ENCODE results near the gene FCHO2.
"Not testable (repeated sequence)": the region's sequence is repeated elsewhere in the genome, so short reads cannot be mapped to it uniquely, and the experiment has no call there.

The FCHO2 gene

DNA sequence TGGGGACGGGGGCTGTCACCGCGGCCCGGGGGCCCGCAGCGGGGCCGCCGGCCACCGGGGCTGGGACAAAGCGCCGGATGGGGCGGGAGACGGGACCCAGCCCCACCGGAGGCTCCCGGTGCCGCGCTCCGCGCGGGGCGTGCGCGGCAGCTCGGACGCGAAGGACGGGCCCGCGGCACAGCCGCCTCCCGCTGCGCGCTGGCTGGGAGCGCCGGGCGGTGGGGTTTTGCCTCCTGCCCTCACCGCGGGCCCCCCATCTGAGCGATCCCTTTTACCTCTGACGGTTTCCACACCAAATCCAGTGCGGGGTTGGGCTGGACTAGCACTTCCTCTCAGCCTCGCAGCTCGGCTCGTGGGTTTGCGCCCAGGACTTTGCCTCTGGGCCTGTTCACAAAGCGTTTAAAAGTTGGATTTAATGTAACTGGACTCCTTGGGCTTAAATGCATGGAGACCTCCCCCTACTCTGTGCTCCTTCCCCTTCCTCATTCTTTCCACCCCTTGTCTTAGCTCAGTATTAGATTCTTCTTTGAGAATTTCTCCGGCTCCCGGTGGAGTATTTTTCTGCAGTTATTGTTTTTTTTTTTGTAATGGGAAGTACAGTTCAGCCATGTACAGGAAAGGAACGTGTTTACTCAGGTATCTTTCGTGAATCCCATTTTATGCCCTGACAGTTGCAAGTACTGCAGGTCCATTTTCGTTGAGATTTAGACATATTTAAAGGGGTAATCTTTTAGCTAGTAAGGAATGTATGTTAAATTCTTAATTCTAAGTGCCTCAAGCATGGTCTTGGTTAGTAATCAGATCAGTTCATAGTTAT, 691 bp downstream of the FCHO2 start:
- DNase-seq: peak; percentile 56

DNA sequence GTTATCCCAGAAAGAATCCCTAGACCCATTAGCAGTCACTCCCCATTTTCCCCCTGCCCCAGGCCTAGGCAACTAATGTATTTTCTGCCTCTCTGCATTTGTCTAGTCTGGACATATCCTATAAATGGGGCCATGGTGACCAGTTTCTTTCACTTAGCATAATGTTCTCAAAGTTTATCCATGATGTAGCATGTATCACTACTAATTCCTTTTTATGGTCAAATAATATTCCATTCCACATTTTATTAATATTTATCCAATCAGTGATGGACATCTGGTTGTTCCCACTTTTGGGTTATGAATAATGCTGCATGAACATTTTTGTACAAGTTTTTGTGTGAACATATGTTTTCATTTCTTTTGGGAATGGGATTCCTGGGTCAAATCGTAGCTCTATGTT, 1.5 kb downstream of the FCHO2 start:
- no peak for DNase-seq

DNA sequence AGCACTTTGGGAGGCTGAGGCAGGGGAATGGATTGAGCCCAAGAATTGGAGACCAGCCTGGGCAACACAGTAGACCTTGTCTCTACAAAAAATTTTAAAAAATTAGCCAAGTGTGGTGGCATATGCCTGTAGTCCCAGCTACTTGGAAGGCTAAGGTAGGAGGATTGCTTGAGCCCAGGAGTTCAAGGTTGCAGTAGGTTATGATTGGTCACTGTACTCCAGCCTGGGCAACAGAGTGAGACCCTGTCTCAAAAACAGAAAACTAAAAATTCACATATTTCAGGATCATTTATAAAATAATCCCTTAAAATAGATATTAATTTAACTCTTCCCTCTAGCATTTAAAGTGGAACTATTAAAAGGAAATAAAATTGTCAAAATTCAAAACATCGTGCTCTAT, 3.4 kb downstream of the FCHO2 start:
- no peak for DNase-seq

DNA sequence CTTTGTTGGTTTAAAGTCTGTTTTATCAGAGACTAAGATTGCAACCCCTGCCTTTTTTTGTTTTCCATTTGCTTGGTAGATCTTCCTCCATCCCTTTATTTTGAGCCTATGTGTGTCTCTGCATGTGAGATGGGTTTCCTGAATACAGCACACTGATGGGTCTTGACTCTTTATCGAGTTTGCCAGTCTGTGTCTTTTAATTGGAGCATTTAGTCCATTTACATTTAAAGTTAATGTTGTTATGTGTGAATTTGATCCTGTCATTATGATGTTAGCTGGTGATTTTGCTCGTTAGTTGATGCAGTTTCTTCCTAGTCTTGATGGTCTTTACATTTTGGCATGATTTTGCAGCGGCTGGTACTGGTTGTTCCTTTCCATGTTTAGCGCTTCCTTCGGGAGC, 18.6 kb downstream of the FCHO2 start:
- not testable (repeated sequence) for DNase-seq

DNA sequence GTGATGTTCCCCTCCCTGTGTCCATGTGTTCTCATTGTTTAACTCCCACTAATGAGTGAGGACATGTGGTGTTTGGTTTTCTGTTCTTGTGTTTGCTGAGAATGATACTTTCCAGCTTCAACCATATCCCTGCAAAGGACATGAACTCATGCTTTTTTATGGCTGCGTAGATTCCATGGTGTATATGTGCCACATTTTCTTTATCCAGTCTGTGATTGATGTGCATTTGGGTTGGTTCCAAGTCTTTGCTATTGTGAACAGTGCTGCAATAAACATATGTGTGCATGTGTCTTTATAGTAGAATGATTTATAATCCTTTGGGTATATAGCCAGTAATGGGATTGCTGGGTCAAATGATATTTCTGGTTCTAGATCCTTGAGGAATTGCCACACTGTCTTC, 21.0 kb downstream of the FCHO2 start:
- DNase-seq: not testable (repeated sequence)

DNA sequence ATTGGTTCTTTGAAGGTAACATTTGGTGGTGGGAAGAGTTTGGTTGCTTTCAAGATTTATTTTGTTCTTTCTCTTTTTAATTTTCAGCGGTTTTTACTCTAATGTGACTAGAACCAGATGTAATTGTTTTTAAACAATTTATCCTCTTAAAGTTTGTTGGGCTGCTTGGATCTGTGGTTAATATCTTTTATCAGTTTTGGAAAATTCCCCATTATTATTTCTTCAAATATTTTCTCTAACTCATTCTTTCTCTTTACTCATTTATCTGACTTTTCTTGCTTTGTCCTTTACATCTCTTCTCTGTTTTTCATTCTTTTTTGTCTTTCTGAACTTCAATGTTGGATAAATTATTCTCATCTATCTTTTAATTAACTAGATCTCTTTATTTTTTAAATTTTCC, 29.9 kb downstream of the FCHO2 start:
- DNase-seq: no peak

DNA sequence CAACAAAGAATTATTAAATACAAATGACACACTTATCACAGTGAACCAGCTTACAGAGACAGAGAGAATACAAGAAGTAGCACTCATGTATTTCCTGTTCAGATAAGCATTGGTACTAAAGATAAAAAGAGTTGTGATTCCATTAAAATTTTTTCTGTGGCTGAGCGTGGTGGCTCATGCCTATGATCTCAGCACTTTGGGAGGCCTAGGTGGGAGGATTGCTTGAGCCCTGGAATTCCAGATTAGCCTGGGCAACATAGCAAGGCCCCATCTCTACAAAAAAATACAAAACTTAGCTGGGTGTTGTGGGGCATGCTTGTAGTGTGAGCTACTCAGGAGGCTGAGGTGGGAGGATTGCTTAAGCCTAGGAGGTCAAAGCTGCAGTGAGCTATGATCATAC, 32.9 kb downstream of the FCHO2 start:
- no peak for DNase-seq

DNA sequence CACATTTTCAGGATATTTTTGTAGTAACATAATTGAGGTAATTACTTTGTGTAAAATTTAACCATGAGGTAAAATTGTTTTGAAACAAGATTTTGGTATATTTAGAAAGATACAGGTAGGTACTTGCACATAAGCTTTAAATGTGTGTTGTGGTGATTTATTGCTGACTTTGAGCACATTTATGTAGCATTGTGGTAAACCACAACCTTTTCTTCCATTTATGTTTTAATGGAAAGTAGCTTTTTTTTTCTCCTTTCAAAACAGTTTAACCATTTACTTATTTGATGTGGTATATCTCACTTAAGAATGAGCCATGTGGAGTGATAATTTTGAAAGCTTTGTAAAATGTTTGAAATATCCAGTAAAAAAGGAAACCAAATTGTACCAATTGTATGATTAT, 35.6 kb downstream of the FCHO2 start:
- DNase-seq: no peak

DNA sequence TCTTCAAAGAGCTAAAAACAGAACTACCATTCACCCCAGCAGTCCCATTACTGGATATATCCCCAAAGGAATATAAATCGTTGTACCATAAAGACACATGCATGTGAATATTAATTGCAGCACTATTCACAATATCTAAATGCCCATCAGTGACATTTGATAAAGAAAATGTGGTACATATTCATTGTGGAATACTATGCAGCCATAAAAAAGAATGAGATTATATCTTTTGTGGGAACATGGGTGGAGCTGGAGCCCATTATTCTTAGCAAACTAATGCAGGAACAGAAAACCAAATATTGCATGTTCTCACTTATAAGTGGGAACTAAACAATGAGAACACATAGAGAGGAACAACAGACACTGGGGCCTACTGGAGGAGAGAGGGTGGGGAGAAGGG, 38.7 kb downstream of the FCHO2 start:
- no peak for DNase-seq

DNA sequence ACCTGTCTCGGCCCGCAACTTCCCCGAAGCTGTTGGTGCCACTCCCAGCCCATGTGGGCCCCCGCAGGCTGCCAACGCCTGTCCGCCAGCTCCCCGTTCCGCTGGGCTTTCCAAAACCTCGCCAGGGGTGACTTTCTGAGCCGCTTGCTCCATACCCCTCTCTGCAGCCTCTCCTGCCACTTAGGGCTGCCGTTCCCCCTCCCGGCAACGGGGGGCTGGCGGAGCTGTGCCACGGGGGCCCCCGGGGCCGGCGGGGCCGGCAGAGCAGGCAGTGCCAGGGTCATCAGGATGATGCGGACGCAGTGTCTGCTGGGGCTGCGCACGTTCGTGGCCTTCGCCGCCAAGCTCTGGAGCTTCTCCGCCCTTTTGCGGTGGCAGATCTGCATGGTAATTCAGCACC, 40.8 kb downstream of the FCHO2 start:
- DNase-seq: no peak

DNA sequence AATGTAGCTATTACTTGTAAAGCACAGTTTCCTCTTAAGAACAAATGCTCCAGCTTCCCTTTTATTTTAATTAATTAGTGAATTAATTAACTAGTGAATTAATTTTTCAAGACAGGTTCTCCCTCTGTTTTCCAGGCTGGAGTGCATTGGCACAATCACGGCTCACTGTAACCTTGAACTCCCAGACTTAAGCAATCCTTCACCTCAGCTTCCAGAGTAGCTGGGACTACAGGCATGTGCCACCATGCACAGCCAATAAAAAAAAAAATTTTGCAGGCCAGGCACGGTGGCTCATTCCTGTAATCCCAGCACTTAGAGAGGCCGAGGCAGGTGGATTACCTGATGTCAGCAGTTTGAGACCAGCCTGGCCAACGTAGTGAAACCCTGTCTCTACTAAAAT, 44.1 kb downstream of the FCHO2 start:
- no peak for DNase-seq

DNA sequence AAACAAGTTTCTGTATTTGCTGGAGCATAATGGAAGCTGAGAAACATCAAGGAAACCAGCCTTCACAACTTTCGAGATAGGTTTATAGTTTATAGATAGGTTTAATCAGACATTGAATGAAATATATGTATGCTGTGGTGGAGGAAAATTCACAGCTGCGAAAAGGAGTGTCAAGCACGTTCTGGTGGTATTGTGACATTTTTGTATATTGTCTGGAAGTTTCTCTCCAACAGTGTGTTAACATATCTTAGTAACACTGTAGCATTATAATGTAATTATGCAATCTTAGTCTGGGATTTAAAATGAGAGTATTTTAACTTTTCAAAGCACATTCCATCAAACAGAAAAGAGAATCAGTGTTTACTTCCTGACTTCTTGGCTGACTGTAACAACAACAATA, 50.0 kb downstream of the FCHO2 start:
- DNase-seq: no peak

DNA sequence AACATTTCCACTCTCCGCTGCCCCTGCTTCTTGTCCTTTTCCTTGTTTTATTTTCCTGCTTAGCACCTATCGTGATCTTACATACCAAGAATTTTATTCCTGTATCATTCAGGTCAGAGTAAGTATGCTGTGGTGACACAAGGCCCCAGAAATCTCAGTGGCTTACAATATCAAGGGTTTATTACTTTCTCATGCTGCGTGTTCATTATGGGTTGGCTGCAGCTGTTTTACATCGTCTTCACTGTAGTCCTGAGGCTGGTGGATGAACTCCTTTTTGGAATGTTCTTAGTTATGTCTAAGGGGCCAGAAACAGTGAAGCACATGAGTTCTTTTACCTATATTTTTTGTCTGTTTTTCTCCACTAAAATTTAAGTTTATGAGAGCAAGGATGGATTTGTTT, 51.2 kb downstream of the FCHO2 start:
- no peak for DNase-seq

DNA sequence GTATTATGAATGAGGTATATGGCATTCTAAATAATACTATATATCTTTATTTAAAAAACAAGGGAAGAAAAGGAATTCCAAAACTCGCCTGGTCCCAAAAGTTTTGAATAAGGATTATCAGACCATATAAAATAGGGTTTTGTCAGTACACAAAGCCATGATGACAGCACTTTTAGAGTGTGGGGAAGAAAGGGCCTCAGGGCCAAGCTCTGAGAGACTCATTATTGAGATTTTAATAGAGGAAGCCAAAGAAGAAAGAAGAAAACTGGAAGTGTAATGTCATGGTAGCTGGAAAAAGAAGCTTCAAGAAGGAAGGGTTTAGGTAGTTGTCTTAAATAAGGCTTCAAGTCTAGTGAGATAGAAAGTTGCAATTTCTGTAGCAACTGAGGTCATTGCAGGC, 53.0 kb downstream of the FCHO2 start:
- no peak for DNase-seq

DNA sequence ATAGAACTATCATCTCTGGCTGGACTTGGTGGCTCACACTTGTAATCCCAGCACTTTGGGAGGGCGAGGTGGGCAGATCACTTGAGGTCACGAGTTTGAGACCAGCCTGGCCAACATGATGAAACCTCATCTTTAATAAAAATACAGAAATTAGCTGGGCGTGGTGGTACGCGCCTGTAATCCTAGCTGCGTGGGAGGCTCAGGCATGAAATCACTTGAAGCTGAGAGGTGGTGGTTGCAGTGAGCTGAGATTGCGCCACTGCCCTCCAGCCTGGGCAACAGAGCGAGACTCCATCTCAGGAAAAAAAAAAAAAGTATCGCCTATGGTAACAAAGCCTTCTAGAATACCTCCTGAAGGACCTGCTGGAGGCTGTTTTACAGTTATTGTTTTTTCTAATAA, 55.8 kb downstream of the FCHO2 start:
- DNase-seq: not testable (repeated sequence)

DNA sequence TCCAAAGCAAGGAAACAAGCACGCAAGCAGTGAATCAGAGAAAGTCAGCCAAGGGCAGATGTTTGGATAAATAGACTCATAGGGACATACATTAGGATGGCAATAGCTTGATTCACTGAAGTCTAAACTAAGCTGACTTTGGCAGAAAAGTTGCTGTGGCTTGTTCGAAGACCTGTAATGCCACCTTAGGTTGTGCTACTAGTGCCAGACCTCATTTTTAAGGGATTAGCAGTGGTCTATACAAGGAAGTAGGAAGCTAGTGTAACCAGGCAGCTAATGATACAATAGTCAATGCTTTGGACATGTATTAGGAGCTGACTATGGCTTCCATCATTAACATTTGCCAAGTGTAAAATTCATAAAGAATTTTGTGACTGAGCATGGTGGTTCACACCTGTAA, 63.1 kb downstream of the FCHO2 start:
- DNase-seq: no peak

DNA sequence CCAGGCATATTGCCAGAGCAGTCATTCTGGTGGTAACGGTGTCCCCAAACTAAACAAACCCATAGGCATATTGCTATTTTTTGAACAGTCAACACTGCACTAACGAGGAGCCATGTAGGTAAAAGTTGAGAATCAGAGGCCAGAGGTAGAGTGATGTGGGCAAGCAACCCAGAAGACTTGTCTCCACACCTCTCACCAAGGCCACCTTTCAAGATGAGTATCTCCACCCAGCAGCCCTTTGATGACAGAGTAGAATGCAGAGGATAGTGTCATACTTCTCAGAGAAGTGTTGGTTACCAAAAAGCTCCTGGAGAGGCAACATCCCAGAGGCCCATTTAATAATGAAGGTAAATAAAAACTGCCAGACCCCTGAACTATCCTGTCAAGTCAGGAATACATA, 63.9 kb downstream of the FCHO2 start:
- no peak for DNase-seq

DNA sequence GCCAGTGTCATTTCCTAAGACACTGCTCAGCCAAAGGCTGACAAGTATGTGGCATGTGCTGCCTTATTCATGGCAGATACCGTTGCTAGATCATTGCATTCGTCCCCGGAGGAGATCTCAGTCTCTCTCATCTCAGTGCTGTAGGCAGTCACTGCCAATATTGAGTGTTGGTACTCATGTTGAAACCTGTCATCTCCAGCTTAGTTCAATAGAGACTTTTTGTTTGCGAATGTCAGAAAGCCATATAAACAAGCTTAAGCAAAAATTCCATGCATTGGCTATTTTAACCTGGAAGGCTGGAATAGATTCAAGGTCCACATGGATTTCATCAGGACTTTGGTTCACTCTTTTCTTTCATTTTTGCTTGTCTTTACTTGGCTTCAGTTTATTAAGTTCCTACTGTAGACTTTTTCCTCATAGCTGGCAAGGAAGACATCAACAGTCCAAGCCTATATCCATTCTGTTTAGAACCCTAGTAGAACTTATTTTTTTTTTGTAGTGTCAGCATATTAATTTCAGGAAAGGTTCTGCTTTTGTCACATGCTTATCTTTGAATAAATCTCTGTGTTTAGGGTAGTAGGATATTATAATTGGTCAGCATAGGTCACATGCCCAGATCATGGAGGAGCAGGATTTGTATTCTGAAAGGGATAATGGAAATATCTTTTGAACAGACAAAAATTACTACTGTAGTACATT, 66.8 kb downstream of the FCHO2 start:
- no peak for DNase-seq

DNA sequence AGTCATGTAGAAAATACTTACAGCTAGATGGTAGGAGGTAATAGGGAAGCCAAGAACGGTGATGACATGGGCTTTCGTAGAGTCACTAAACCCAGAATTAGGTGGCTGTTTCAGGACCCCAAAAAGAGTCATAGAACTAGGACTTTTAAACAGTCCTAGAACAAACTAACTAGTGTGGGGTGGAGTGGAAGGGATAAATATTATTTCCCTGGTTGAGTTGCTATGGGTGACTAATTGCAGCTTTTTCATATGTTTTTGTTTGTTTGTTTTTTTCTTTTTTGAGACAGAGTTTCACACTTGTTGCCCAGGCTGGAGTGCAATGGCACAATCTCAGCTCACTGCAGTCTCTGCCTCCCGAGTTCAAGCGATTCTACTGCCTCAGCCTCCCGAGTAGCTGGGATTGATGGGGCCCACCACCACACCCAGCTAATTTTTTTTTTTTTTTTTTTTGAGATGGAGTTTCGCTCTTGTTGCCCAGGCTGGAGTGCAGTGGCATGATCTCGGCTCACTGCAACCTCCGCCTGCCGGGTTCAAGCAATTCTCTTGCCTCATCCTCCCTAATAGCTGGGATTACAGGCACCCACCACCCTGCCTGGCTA, 69.2 kb downstream of the FCHO2 start:
- DNase-seq: not testable (repeated sequence)

DNA sequence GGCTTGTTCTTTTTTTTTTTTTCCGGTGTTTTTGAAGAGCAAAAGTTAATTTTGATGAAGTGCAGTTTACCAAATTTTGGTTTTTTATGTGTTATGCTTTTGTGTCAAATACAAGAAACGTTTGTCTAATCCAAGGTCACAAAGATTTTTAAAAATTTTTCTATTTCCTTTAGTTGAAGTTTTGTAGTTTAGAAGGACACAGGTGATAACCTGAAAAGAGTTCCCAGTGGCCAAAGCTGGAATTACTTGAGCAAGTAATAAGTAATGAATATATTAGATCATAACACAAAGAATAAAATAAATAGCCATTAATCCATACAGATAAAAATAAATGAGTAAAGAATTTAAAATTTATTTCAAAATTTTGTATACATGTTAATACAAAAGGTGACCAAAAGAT, 71.5 kb downstream of the FCHO2 start:
- no peak for DNase-seq

DNA sequence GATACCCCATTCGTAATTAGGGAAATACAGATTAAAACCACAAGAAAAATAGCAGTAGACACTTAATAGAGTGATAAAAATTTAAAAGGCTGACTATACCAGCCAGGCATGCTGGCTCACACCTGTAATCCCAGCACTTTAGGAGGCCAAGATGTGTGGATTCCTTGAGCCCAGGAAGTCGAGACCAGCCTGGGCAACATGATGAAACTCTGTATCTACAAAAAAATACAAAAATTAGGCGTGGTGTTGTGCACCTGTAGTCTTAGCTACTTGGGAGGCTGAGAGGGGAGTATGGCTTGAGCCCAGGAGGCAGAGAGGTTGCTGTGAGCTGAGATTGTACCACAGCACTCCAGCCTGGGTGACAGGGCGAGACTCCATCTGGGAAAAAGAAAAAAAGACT, 72.0 kb downstream of the FCHO2 start:
- no peak for DNase-seq

DNA sequence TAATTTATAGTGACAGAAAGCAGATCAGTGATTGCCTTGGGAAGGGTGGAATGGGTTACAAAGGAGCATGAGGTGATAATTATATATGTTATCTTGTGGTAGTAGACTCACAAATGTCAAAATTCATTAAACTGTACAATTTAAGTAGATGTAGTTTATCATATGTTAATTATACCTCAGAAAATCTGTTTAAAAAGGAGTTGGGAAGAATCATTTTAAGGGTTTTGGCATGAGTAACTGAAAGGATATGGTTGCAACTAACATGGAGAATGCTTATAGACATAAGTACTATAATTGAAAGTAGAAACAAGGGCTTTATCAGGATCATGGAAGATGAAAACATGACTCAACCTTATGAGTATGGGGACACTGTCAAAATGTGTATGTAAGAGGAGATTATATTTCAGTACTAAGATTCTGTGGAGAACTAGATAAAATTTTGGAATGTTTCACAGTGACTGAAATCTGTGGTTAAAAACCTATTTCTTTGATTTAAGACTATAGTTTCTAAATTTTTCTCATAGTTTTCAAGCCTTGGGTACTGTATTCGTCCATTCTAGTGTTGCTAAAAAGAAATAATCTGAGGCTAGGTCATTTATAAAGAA, 73.3 kb downstream of the FCHO2 start:
- no peak for DNase-seq

DNA sequence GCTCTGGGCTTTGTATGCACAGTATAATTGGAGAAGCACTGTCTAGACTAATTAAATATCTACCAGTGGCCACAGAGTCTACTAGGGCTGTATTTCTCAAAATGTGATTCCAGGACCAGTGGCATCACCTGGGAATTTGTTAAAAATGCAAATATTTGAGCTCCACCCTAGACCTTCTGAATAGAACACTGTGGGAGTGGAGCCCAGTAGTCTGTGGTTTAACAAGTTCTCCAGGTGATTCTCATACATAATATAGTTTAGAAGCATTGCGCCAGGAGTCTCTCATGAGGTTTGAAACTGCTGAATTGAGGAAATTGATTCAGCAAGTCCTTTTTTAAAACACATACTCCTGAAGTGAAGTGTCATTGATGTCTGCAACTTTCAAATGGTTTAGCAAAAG, 74.7 kb downstream of the FCHO2 start:
- no peak for DNase-seq

DNA sequence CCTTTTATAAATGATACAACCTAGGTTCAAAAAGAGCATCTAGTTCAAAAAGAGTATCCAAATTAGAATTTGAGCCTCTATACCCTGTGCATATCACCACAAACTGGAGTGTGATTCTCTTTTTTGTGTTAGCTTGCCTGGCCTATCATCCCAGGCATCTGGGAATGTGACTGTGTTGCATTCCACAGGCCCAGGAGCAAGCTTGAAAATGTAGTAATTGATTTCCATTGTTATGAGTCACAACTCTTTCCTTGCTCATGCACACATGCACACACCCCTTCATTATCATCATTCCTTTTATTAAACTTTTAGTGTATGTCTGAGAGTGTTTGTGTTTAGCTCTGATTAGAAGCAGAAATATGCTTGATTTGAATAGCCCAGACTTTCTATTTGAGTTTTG, 75.2 kb downstream of the FCHO2 start:
- no peak for DNase-seq

All from NCI-H2171 treated with DMSO at 0.1 percent for 48 hours (cell line).